ENCODE data around the gene USP12.

Gene USP12

GRCh38 chr13:27054760-27055159 lies 116.9 kb downstream of the USP12 start:
- H3K4me3 ChIP-seq (ENCODE audit: low read depth, low read length) = no peak overlapping the region
- no peak for TF ChIP-seq CTCF (IDR thresholded peaks at IDR 0.05; ENCODE audit: low read depth, low read length)

DNA sequence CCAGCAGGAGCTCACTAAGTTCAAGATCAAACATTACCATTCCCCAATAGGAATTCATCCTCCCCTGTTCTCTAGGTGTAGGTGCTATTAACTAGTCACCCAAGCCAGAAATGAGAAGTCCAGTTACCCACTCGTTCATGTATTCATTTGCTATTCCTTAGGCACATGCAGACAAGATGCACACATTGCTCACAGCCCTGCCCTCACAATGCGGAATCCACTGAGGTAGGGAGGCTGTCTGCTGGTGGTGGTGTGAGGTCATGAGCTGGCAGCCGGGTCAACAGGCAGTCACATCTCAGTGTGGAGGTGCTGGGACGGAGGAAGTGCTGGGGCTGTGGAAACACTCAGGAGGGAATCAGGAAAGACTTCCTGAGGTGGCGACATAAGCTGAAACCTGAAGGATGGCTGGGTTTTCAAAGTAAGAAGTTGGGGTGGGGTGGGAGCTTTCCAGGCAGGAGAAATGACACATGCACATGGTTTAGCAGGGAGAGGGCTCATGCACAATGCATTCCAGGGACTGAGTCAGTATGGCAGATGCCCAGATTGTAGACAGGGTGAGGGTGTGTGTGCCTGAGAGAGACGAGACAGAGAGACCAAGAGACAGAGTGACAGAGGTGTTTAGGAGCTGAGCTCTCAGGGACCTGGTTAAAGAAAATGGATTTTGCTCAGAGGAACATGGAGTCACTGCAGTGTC lies 117.6 kb downstream of the USP12 start:
- H3K4me3 ChIP-seq (ENCODE audit: low read depth, low read length) = no peak overlapping the region
- TF ChIP-seq CTCF (IDR thresholded peaks at IDR 0.05; ENCODE audit: low read depth, low read length) = no peak

GRCh38 chr13:27053210-27053884 lies 118.3 kb downstream of the USP12 start:
- no peak overlapping the region for H3K4me3 ChIP-seq (ENCODE audit: low read depth, low read length)
- TF ChIP-seq CTCF (IDR thresholded peaks at IDR 0.05; ENCODE audit: low read depth, low read length) = no peak

DNA sequence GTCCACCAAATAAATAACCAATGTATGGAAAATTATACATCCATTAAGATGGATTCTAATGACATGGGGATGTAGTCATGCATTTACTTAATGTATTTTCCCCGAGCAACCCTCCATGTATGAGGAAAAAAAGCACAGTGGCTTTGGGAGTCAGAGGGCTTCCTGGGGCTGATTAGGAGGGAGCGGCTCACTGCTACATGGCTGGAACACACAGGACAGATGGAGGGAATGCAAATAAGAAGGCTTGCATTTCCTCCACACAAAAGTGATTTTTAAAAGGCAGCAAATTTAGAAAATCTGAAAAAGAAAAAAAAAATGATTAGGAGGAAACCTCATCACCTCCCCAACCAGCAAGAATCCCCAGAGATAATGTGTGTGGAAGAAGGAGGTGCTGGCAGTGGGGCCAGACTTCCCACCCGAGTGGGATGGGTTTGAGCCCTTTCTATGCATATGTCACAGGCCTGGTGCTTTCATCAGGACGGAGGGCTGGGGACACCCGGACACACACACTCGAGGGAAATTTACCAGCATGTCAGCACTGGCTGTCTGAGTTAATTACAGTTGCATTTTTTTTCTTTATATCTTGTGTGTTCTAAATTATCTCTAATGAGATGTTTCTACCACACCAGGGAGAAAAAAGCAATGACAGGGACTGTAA lies 118.9 kb downstream of the USP12 start:
- no peak overlapping the region for H3K4me3 ChIP-seq (ENCODE audit: low read depth, low read length)
- no peak for TF ChIP-seq CTCF (IDR thresholded peaks at IDR 0.05; ENCODE audit: low read depth, low read length)

DNA sequence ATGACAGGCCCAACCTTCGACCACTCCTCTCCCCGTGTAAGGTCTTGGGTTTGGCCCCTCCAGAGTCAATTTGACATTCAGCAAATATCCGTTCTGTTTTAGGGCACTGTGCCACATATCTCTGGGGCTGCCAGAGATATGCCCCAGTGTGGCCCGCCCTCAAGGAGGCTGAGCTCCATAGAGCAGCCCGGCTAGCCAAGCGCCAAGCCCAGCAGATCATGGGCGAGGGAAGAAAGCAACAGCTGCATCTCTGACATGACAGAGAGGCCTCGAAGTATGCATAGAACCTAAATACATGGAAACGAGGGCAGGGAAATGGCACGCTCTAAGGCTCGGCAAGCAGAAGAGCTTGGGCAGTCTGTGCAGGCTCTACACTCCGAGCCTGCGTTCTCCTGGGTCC lies 124.5 kb downstream of the USP12 start:
- H3K4me3 ChIP-seq (ENCODE audit: low read depth, low read length) = no peak overlapping the region
- TF ChIP-seq CTCF (IDR thresholded peaks at IDR 0.05; ENCODE audit: low read depth, low read length) = no peak

DNA sequence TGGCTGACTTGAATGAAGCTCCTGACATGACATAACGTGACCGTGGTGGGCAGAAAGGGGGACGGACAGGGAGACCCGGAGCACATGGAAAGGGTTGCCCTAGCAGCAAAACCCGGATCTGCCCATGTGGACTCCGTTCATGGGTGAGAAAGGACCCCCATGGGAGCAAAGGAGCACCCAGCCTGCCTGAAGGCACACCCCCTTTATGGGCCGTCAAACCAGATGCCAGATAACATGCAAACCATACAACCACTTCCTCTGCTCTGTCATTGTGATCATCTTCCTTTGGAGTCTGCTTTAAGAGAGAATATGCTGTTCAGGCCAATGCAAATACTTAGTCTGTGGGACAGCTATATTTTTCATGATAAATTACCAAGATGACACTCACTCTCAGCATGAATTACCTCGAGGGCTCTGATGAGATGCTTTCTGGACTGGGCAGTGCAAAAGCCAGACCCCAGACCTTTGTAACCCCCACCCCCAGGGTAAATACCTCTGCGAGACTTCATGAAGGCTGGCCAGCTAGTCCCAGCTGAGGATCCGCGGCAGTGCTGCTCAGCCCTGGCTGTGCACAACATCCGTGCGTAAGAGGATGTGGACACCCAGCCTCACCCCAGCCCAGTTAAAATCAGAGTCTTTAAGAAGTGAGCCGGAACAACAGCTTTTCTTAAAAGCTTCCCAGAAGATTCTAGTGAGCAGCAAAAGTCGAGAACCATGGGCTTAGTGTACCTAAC lies 126.6 kb downstream of the USP12 start:
- no peak for TF ChIP-seq CTCF (IDR thresholded peaks at IDR 0.05; ENCODE audit: low read depth, low read length)
- no peak overlapping the region for H3K4me3 ChIP-seq (ENCODE audit: low read depth, low read length)

All from WI38 (cell line).